ENCODE measurements around the gene FBXO4.

FBXO4 gene

GRCh38 chr5:41892031-41892430 lies 33.0 kb upstream of the FBXO4 start:
- DNase-seq (ENCODE audit: low read depth in 1 of 2, low spot score in 1 of 2) = no peak
- Histone ChIP-seq H3K4me3 (replicated peaks; ENCODE audit: insufficient read depth, low read length) (no peak overlapping the region), H3K27me3 (ENCODE audit: insufficient read depth, poor library complexity, severe bottlenecking) (no peaks in the 10 kb centered on the region), H3K27ac (replicated peaks) (no peak overlapping the region)
- TF ChIP-seq REST (IDR thresholded peaks at IDR 0.05; ENCODE audit: insufficient replicate concordance, low read depth) = no peak

GRCh38 chr5:41893074-41893851 lies 31.8 kb upstream of the FBXO4 start:
- Histone ChIP-seq H3K27me3 (ENCODE audit: insufficient read depth, poor library complexity, severe bottlenecking) (no peaks in the 10 kb centered on the region), H3K4me3 (replicated peaks; ENCODE audit: insufficient read depth, low read length) (no peak overlapping the region), H3K27ac (replicated peaks) (no peak overlapping the region)
- no peak for TF ChIP-seq GABPA (IDR thresholded peaks at IDR 0.05; ENCODE audit: low read depth)
- DNase-seq (ENCODE audit: low read depth in 1 of 2, low spot score in 1 of 2) = no peak

GRCh38 chr5:41896230-41896629 lies 28.9 kb upstream of the FBXO4 start:
- no peak overlapping the region for H3K4me3 ChIP-seq (replicated peaks; ENCODE audit: insufficient read depth, low read length)
- no peaks in the 10 kb centered on the region for H3K27me3 ChIP-seq (ENCODE audit: insufficient read depth, poor library complexity, severe bottlenecking)
- no peak for DNase-seq (ENCODE audit: low read depth in 1 of 2, low spot score in 1 of 2)
- no peak for TF ChIP-seq REST (IDR thresholded peaks at IDR 0.05; ENCODE audit: insufficient replicate concordance, low read depth)
- no peak for TF ChIP-seq SPI1 (IDR thresholded peaks at IDR 0.05; ENCODE audit: borderline replicate concordance, low read depth)
- TF ChIP-seq GABPA (IDR thresholded peaks at IDR 0.05; ENCODE audit: low read depth) = no peak
- TF ChIP-seq POLR2AphosphoS5 (IDR thresholded peaks at IDR 0.05; ENCODE audit: low read depth) = no peak
- no peak for TF ChIP-seq CTCF (IDR thresholded peaks at IDR 0.05; ENCODE audit: insufficient read depth, low read length)
- no peak overlapping the region for H3K27ac ChIP-seq (replicated peaks)

GRCh38 chr5:41903382-41903891 lies 21.6 kb upstream of the FBXO4 start:
- Histone ChIP-seq H3K27ac (replicated peaks) (peak overlapping the region; percentile 78), H3K4me3 (replicated peaks; ENCODE audit: insufficient read depth, low read length) (peak overlapping the region; percentile 95), H3K27me3 (ENCODE audit: insufficient read depth, poor library complexity, severe bottlenecking) (no peaks in the 10 kb centered on the region)
- DNase-seq (ENCODE audit: low read depth in 1 of 2, low spot score in 1 of 2) = no peak
- TF ChIP-seq GABPA (IDR thresholded peaks at IDR 0.05; ENCODE audit: low read depth) (no peak), REST (IDR thresholded peaks at IDR 0.05; ENCODE audit: insufficient replicate concordance, low read depth) (peak; percentile 23)
